Measurements from ENCODE around the gene BMP7.
A peak's percentile ranks its signal among the peaks of the same experiment; 100 is the strongest.

The BMP7 gene

DNA sequence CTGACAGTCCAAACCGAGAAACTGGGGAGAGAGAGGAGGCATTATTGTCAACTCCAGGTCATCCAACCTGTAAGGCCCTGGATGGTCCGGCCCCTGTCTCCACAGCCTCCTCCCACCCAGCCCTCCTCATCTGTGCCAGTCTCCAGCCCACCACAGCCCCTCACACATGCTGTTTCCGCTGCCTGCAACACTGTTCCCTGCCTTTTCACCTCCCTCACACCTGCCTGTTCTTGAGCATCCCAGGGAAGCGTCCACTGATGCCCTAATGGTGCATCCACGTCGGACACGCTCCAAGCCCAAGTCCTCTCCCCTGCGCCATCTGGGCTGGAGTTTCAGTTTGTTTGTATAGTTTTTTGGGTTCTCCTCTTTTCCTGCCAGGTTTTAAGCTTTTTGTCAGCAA is 52.0 kb downstream of the BMP7 start:
- H3K27me3 ChIP-seq (ENCODE audit: insufficient read depth, insufficient read length), result no peaks in the 10 kb centered on the region
- DNase-seq (ENCODE audit: low read depth, low spot score), result no peak

DNA sequence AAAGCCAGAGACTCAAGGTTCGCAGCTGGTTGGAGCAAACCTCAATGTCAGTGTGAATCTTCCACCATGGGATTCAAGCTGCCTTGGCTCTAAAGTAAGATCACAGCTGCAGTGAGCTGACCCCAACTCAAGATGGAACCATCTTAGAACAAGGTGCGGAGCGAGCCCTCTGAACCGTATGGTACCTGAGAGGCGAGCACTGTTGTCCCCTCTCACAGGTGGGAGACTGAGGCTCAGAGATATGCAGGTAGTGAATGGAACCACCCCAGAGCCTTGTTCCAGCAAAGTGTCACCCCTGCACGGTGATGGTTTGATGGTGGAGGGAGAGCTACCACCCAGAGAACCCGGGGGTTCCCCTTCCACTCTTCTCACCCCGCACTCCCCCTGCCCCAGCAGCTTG is 52.5 kb downstream of the BMP7 start:
- no peak overlapping the region for H3K9ac ChIP-seq (ENCODE audit: insufficient read length, low read depth)
- H3K27me3 ChIP-seq (ENCODE audit: insufficient read depth, insufficient read length), result no peaks in the 10 kb centered on the region
- DNase-seq (ENCODE audit: low read depth, low spot score), result no peak
- peaks cover 7% of the 10 kb centered on the region for H3K36me3 ChIP-seq (ENCODE audit: insufficient read depth, insufficient read length, low read length)
- no peak for TF ChIP-seq YY1 (IDR thresholded peaks at IDR 0.05; ENCODE audit: insufficient read depth, insufficient read length)
- H3K4me1 ChIP-seq (ENCODE audit: insufficient read depth, insufficient read length), result peaks cover 11% of the 10 kb centered on the region
- H3K9me3 ChIP-seq (ENCODE audit: insufficient read depth, low read length), result no peaks in the 10 kb centered on the region
- no peak overlapping the region for H3K4me3 ChIP-seq (ENCODE audit: insufficient read length, low read depth)

More for the DNA sequence above, 52.0 kb downstream of the BMP7 start:
- Histone ChIP-seq H3K4me3 (ENCODE audit: insufficient read length, low read depth) (no peak overlapping the region), H3K9me3 (ENCODE audit: insufficient read depth, low read length) (no peaks in the 10 kb centered on the region), H3K9ac (ENCODE audit: insufficient read length, low read depth) (no peak overlapping the region), H3K4me1 (ENCODE audit: insufficient read depth, insufficient read length) (peaks cover 11% of the 10 kb centered on the region), H3K36me3 (ENCODE audit: insufficient read depth, insufficient read length, low read length) (peaks cover 12% of the 10 kb centered on the region)
- TF ChIP-seq ZNF274 (IDR thresholded peaks at IDR 0.05; ENCODE audit: low read depth, low read length), result no peak
- no peak for TF ChIP-seq YY1 (IDR thresholded peaks at IDR 0.05; ENCODE audit: insufficient read depth, insufficient read length)
- TF ChIP-seq SUZ12 (IDR thresholded peaks at IDR 0.05; ENCODE audit: extremely low read depth, insufficient read depth, insufficient read length), result no peak

DNA sequence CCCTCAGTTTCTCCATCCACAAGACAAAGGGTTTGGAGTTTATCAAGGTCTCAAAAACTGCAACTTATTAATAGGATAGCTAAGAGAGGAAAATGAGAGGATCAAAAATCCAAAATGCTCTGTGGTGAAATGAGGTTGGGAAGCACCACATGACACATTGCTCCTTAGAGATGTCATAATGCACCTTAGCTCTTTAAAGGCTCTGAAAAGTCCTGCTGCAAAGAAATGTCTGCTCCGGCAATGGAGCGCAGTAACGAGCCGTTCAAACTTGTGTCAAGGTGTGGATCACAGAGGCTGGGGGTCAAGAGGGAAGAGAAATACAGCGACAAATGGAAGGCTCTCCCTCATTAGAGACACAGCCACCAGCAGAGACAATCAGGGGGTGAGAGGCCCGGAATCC is 53.1 kb downstream of the BMP7 start:
- Histone ChIP-seq H3K4me3 (ENCODE audit: insufficient read length, low read depth) (no peak overlapping the region), H3K9me3 (ENCODE audit: insufficient read depth, low read length) (0 out of 2 replicates have a peak, but pooled peaks cover 1% of the 10 kb centered on the region), H3K9ac (ENCODE audit: insufficient read length, low read depth) (no peak overlapping the region), H3K4me1 (ENCODE audit: insufficient read depth, insufficient read length) (peaks cover 11% of the 10 kb centered on the region), H3K36me3 (ENCODE audit: insufficient read depth, insufficient read length, low read length) (peaks cover 4% of the 10 kb centered on the region), H3K27me3 (ENCODE audit: insufficient read depth, insufficient read length) (no peaks in the 10 kb centered on the region)
- DNase-seq (ENCODE audit: low read depth, low spot score), result no peak
- TF ChIP-seq ZNF274 (IDR thresholded peaks at IDR 0.05; ENCODE audit: low read depth, low read length), result no peak
- no peak for TF ChIP-seq YY1 (IDR thresholded peaks at IDR 0.05; ENCODE audit: insufficient read depth, insufficient read length)
- TF ChIP-seq SUZ12 (IDR thresholded peaks at IDR 0.05; ENCODE audit: extremely low read depth, insufficient read depth, insufficient read length), result no peak

DNA sequence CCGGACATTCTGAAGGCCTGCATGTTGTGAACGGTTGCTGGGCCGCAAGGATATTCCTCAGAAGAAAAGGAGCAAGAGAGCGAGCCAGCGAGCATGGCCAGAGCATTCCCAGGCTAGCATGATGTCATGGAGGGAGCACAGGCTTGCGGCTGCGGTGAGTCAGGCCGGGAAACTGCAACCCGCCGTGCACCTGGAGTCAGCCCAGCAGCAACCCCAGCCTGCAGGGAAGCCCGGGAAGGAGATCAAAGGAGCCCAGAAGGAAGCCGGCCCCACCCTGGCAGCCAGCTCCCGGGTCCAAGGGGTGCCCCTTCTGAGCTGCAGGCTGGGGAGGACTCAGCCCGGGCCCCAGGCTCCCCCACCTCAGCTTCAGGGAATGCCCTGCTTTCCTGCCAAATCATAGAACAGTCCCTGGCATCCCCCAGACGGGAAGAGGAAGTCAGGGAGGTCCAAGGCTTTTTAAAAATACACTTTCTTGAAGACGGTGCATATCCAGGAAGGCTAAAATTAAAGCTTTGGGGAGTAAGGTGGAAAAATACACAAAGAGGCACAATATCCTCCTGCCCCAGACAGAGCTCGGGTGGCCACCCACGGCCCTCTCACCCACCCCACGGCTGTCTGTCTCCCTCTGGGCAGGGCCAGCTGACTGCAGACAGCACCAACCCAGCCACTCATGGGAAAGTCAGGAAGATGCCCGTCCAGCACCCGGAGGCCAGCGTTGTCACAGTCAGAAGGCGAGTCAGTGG is 53.7 kb downstream of the BMP7 start:
- no peak overlapping the region for H3K4me3 ChIP-seq (ENCODE audit: insufficient read length, low read depth)
- H3K9me3 ChIP-seq (ENCODE audit: insufficient read depth, low read length), result 0 out of 2 replicates have a peak, but pooled peaks cover 4% of the 10 kb centered on the region
- TF ChIP-seq ZNF274 (IDR thresholded peaks at IDR 0.05; ENCODE audit: low read depth, low read length), result no peak
- H3K36me3 ChIP-seq (ENCODE audit: insufficient read depth, insufficient read length, low read length), result peaks cover 4% of the 10 kb centered on the region
- H3K9ac ChIP-seq (ENCODE audit: insufficient read length, low read depth), result no peak overlapping the region
- peak; percentile 36 for DNase-seq (ENCODE audit: low read depth, low spot score)
- H3K4me1 ChIP-seq (ENCODE audit: insufficient read depth, insufficient read length), result peaks cover 11% of the 10 kb centered on the region
- H3K27me3 ChIP-seq (ENCODE audit: insufficient read depth, insufficient read length), result no peaks in the 10 kb centered on the region

DNA sequence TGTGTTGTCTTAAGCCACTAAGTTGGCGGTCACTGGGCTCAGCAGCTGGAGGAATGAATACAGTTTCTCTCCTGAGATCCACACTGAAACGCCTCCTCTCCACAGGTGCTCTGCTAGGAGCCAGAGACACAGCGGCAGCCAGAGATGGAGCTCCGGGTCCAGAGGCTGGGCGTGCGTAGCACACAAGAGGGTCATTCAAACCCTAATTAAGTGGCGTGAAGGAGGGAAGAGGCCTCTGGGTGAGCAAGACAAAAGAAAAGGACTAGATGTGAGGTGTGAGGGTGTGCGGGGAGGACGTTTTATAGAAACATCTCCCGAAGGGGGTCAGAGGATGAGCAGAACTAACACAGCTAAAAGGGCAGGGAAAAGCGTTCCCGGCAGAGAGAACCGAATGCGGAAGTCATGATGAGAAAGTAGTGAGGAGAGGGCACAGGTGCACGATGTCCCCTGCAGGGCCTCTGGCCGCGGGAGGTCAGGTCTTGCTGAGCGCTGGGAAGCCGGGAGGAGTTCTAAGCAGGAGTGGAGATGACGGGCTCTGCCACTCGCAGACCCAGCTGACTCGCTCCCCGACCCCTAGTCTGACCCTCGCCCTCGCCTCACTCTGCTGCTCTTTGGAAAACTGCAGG is 54.4 kb downstream of the BMP7 start:
- peaks cover 4% of the 10 kb centered on the region for H3K36me3 ChIP-seq (ENCODE audit: insufficient read depth, insufficient read length, low read length)
- H3K4me3 ChIP-seq (ENCODE audit: insufficient read length, low read depth), result no peak overlapping the region
- H3K4me1 ChIP-seq (ENCODE audit: insufficient read depth, insufficient read length), result peaks cover 11% of the 10 kb centered on the region
- H3K9me3 ChIP-seq (ENCODE audit: insufficient read depth, low read length), result peaks cover 9% of the 10 kb centered on the region; the same call in 1 of the 2 replicates
- no peak for DNase-seq (ENCODE audit: low read depth, low spot score)
- H3K9ac ChIP-seq (ENCODE audit: insufficient read length, low read depth), result no peak overlapping the region
- TF ChIP-seq YY1 (IDR thresholded peaks at IDR 0.05; ENCODE audit: insufficient read depth, insufficient read length) (no peak), ZNF274 (IDR thresholded peaks at IDR 0.05; ENCODE audit: low read depth, low read length) (no peak), SUZ12 (IDR thresholded peaks at IDR 0.05; ENCODE audit: extremely low read depth, insufficient read depth, insufficient read length) (no peak)
- no peaks in the 10 kb centered on the region for H3K27me3 ChIP-seq (ENCODE audit: insufficient read depth, insufficient read length)

DNA sequence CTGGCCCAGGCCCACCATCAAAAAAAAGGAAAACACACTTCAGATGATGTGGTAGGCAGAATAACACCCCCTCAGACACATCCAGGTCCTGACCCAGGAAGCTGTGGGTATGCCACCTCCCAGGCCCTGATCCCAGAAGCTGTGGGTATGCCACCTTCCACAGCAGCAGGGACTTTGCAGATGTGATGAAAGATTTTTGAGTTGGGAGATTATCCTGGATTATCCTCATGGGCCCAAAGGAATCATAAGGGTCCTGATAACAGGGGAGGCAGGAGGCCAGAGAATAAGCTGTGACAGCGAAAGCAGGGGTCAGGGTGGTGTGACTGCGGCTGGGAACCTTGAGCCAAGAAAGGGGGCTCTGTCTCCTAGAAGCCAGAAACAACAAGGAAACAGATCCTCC is 55.0 kb downstream of the BMP7 start:
- H3K4me1 ChIP-seq (ENCODE audit: insufficient read depth, insufficient read length), result peaks cover 11% of the 10 kb centered on the region
- no peak for DNase-seq (ENCODE audit: low read depth, low spot score)
- peaks cover 4% of the 10 kb centered on the region for H3K36me3 ChIP-seq (ENCODE audit: insufficient read depth, insufficient read length, low read length)
- H3K9ac ChIP-seq (ENCODE audit: insufficient read length, low read depth), result no peak overlapping the region
- H3K27me3 ChIP-seq (ENCODE audit: insufficient read depth, insufficient read length), result no peaks in the 10 kb centered on the region
- H3K4me3 ChIP-seq (ENCODE audit: insufficient read length, low read depth), result no peak overlapping the region
- TF ChIP-seq YY1 (IDR thresholded peaks at IDR 0.05; ENCODE audit: insufficient read depth, insufficient read length), result no peak
- no peak for TF ChIP-seq SUZ12 (IDR thresholded peaks at IDR 0.05; ENCODE audit: extremely low read depth, insufficient read depth, insufficient read length)
- TF ChIP-seq ZNF274 (IDR thresholded peaks at IDR 0.05; ENCODE audit: low read depth, low read length), result no peak
- H3K9me3 ChIP-seq (ENCODE audit: insufficient read depth, low read length), result peaks cover 12% of the 10 kb centered on the region; the same call in 1 of the 2 replicates

DNA sequence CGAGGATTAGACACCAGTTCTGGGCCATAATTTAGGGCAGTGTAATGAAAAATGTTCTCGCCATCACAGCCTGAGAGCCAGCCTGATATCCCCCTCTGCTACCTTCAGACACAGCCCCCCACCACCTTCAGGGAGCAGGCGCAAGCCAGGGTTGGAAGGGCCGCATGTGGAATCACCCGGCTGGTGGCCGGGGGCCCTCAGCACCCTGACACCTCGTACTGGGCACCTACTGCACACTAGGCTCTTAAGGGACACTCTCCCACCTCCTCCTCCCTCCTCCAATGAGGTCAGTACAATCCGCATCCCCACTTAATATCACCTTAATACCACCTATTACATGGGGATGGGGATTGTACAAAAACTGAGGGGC is 55.5 kb downstream of the BMP7 start:
- Histone ChIP-seq H3K9ac (ENCODE audit: insufficient read length, low read depth) (no peak overlapping the region), H3K27me3 (ENCODE audit: insufficient read depth, insufficient read length) (no peaks in the 10 kb centered on the region), H3K36me3 (ENCODE audit: insufficient read depth, insufficient read length, low read length) (peaks cover 4% of the 10 kb centered on the region), H3K9me3 (ENCODE audit: insufficient read depth, low read length) (peaks cover 12% of the 10 kb centered on the region; the same call in 1 of the 2 replicates), H3K4me3 (ENCODE audit: insufficient read length, low read depth) (no peak overlapping the region), H3K4me1 (ENCODE audit: insufficient read depth, insufficient read length) (peaks cover 11% of the 10 kb centered on the region)
- DNase-seq (ENCODE audit: low read depth, low spot score), result no peak
- no peak for TF ChIP-seq YY1 (IDR thresholded peaks at IDR 0.05; ENCODE audit: insufficient read depth, insufficient read length)
